Left ventricle myocardium inferior (tissue), 1 donor: ENCODE results near the gene KCNIP3. TPM values are rescaled to one million over a fixed set of nuclear protein-coding genes. Genes with fewer than 3 reads are reported as not detected.

Source experiments
- DNase-seq: peaks from one replicate; pipeline ENCODE4 v3.0.0-alpha.2; 2020
- H3K27ac ChIP-seq: fragments of 200-600 bp; replicated peaks from 2 replicates; pipeline ENCODE4 v1.8.0; 2021
- H3K27me3 ChIP-seq: fragments of 200-600 bp; 2 replicates; pipeline ENCODE4 v1.8.0; 2021; ENCODE audit warnings: low read depth
- H3K36me3 ChIP-seq: fragments of 200-600 bp; 2 replicates; pipeline ENCODE4 v1.8.0; 2021
- H3K4me1 ChIP-seq: fragments of 200-600 bp; 2 replicates; pipeline ENCODE4 v1.8.0; 2021
- H3K4me3 ChIP-seq: fragments of 200-600 bp; 2 replicates; pipeline ENCODE4 v1.8.0; 2021; ENCODE audit warnings: mild to moderate bottlenecking, moderate library complexity
- H3K9me3 ChIP-seq: fragments of 200-600 bp; replicated peaks from 2 replicates; pipeline ENCODE4 v1.8.0; 2021
- intact Hi-C: fragments of 100-400 bp; cut with micrococcal nuclease; formaldehyde crosslinking; loops from one replicate; pipeline ENCODE4 v1.11.0; 2022
- total RNA-seq: library from RNA; stranded (reverse); fragmentation: NEBNext Ultra II Directional; extraction: Animal tissue kit (Norgen Biotek cat#: 25700); gene quantifications from one replicate; pipeline ENCODE4 v1.2.1, GENCODE V29; 2021
- TF ChIP-seq, protein P1 (sequence below): fragments of 200-600 bp; IDR thresholded peaks from 2 replicates; pipeline ENCODE4 v1.8.0; 2021; ENCODE audit warnings: antibody characterized with exemption, mild to moderate bottlenecking, borderline replicate concordance
- donor health status: DM: no; HTN: yes; CAD: no; lungs with severe emphysema.

KCNIP3 gene
- total RNA-seq, 1 donor from 2014 or later, result 4.6 TPM

DNA sequence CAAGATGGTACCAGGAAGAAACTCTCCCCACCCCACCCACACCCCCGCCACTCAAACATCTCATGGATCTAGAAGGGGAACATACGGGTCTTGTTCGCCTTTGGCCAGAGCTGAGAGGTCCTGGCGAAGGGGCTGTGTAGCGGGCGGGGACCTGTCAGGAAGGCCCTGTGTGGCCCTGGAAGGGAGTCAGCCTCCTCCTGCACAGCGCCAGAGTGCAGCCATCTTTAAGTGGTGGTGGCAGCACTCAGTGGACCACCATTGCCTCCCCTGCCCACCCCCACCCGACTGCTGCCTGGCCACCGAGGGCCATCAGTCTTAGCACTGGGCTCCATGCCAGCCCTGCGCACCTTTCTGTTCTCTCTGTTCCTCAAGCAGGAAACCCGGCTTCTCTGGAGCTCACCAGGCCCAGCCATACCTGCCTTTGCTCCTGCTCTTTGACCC lies 93.8 kb downstream of the KCNIP3 start:
- no peaks in the 10 kb centered on the region for H3K36me3 ChIP-seq
- H3K4me1 ChIP-seq, result peaks cover 28% of the 10 kb centered on the region
- H3K27me3 ChIP-seq, result peaks cover 7% of the 10 kb centered on the region
- H3K27ac ChIP-seq, result no peak overlapping the region
- intact Hi-C loops, result no loop called here
- TF ChIP-seq, protein P1, sequence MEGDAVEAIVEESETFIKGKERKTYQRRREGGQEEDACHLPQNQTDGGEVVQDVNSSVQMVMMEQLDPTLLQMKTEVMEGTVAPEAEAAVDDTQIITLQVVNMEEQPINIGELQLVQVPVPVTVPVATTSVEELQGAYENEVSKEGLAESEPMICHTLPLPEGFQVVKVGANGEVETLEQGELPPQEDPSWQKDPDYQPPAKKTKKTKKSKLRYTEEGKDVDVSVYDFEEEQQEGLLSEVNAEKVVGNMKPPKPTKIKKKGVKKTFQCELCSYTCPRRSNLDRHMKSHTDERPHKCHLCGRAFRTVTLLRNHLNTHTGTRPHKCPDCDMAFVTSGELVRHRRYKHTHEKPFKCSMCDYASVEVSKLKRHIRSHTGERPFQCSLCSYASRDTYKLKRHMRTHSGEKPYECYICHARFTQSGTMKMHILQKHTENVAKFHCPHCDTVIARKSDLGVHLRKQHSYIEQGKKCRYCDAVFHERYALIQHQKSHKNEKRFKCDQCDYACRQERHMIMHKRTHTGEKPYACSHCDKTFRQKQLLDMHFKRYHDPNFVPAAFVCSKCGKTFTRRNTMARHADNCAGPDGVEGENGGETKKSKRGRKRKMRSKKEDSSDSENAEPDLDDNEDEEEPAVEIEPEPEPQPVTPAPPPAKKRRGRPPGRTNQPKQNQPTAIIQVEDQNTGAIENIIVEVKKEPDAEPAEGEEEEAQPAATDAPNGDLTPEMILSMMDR, result no peak
- no peak overlapping the region for H3K4me3 ChIP-seq
- no peak for DNase-seq
- H3K9me3 ChIP-seq, result no peaks in the 10 kb centered on the region

DNA sequence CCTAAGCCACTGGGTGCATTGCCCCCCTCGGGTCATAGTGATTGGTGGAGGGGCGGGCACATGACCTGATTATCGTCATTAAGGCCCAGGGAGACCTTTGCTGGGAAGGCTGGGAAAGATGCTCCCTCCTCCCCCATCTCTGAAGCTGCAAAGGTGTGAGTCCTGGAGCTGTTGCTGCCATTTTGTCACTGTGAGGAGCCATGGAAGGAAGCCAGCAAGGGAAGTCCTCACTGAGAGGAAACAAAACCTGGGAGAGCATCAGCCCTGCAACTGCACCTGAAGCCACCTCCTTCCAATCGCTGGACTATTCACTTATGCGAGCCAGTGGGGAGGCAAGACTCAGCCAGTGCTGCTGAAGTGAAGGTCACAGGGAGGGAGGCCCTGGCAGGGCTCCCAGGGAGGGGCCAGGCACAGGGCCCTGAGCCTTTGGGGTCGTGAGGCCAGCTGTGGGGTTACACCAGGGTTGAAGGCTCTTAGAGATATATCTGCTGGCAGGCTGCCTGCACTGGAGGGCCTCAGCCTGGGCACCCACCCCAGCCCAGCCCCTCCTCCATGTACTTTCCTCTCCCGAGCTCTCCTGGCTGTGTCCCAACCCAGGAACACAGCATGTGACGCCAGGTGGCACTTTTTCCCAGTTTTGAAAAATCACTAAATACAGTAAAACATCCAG lies 94.6 kb downstream of the KCNIP3 start:
- Histone ChIP-seq H3K9me3 (no peaks in the 10 kb centered on the region), H3K36me3 (no peaks in the 10 kb centered on the region), H3K27ac (no peak overlapping the region), H3K4me1 (peaks cover 28% of the 10 kb centered on the region), H3K27me3 (peaks cover 7% of the 10 kb centered on the region), H3K4me3 (no peak overlapping the region)
- no peak for DNase-seq
- intact Hi-C loops, result no loop called here
- TF ChIP-seq, protein P1, result no peak

DNA sequence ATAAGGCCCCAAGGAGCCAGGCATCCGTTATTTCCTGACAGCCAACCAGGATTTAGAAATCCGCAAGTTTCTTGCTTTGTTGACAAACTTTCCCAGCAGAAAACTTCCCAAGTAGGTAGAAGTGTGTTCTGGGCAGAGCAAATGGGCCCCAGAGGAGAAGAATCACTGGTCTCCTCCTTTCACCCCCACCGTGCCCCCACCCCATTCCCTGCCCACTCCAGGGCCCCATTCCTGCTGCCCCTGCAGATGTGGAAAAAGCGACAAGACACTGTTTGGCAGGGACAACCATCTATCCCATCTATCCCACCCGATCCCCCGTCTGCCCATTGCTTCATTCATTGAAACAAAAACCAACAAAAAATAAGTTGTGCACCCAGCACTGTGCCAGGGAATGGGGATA lies 95.2 kb downstream of the KCNIP3 start:
- DNase-seq, result no peak
- H3K4me1 ChIP-seq, result peaks cover 28% of the 10 kb centered on the region
- no peak overlapping the region for H3K27ac ChIP-seq
- no peak overlapping the region for H3K4me3 ChIP-seq
- TF ChIP-seq, protein P1, result no peak
- H3K36me3 ChIP-seq, result no peaks in the 10 kb centered on the region
- intact Hi-C loops, result no loop called here
- peaks cover 7% of the 10 kb centered on the region for H3K27me3 ChIP-seq
- H3K9me3 ChIP-seq, result no peaks in the 10 kb centered on the region

DNA sequence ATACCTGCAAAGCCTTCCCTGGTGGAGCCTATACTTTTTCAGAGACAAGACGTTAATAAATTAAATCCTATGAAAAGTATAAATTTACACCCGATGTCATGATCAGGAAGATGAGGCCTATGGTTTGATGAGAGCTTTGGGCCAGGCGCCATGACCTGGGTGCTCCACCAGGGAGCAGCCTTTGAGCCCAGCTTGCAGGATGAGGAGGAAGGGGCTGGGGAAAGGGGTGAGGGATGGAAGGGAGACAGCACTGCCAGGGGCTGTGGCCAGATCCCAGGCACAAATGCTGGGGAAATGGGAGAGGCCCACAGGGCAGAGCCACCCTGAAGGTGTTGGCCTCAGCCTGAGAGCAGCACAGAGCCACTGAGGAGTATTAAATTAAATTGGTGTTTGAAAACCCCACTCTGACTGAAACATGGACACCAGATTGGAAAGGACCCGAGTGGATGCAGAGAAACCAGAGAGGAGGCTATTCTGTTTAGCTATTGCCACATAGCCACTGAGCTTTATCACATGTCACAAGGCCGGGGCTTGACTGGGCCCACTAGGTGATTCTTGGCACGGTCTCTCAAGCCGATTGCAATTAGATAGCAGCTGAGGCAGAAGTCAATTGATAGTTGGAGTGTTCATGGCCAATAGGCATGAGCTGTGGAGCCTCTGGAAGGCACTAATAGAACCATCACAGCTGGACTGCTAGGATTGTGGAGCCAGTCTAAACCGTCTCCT lies 95.7 kb downstream of the KCNIP3 start:
- DNase-seq, result no peak
- H3K4me1 ChIP-seq, result peaks cover 28% of the 10 kb centered on the region
- no peaks in the 10 kb centered on the region for H3K36me3 ChIP-seq
- TF ChIP-seq, protein P1, result peak; percentile 17
- intact Hi-C loops, result no loop called here
- no peaks in the 10 kb centered on the region for H3K9me3 ChIP-seq
- peaks cover 7% of the 10 kb centered on the region for H3K27me3 ChIP-seq
- H3K4me3 ChIP-seq, result no peak overlapping the region
- no peak overlapping the region for H3K27ac ChIP-seq

DNA sequence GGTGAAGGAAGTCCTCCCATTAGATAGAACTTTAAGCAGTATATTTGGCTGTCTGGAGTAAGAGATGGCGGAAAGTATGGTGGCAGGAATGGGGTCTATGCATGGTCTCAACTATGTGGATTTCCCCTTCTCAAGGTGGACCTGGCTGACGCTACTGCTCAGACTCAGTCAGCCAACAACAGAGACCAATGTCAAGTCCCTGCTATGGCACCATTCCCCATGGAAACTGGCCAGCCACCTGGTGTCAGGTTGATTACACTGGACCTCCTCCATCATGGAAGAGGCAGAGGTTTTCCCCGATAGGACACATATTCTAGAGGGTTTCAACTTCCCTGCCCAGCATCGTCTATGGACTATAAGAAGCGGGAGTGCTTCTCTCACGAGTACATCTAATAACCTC lies 96.8 kb downstream of the KCNIP3 start:
- intact Hi-C loops, result no loop called here
- Histone ChIP-seq H3K27ac (no peak overlapping the region), H3K4me3 (no peak overlapping the region), H3K27me3 (no peaks in the 10 kb centered on the region), H3K36me3 (no peaks in the 10 kb centered on the region), H3K4me1 (peaks cover 27% of the 10 kb centered on the region), H3K9me3 (no peaks in the 10 kb centered on the region)
- DNase-seq, result no peak
- TF ChIP-seq, protein P1, result no peak
